Embryonic facial prominence (tissue), 1 donor: ENCODE results near the gene EPB41L4B.
"Not testable (repeated sequence)": the region's sequence is repeated elsewhere in the genome, so short reads cannot be mapped to it uniquely, and the experiment has no call there.

Source experiments
- DNase-seq: peaks from one replicate; pipeline ENCODE4 v3.0.0-alpha.2; 2016; ENCODE audit errors: extremely low spot score

The EPB41L4B gene

GRCh38 chr9:109299891-109300290 lies 21.0 kb downstream of the EPB41L4B start:
- no peak for DNase-seq

- no peak for DNase-seq
Observed at GRCh38 chr9:109297899-109298298, 23.0 kb downstream of the EPB41L4B start.

GRCh38 chr9:109295221-109296130 lies 25.4 kb downstream of the EPB41L4B start:
- DNase-seq: no peak

- DNase-seq: no peak
Observed at GRCh38 chr9:109290385-109290784, 30.5 kb downstream of the EPB41L4B start.

DNA sequence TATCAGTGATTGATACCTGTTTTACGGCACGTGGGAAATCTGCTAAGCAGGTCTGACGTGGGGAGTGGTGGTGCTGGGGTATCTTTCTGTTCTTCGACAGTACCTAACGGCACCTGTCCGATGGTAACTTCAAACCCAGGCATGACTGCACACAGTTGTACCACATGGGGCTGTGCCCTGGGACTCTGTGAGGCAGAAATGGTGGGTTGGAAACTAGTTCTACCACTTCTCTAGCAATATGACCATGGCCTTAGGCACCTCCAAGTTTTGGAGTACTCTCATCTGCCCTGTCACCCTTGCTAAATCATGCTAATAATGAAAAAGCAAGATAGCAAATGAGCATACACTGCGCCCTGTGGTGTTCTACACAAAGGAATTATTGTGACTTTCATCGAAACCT lies 30.9 kb downstream of the EPB41L4B start:
- no peak for DNase-seq

- no peak for DNase-seq
Observed at GRCh38 chr9:109289186-109289585, 31.7 kb downstream of the EPB41L4B start.

DNA sequence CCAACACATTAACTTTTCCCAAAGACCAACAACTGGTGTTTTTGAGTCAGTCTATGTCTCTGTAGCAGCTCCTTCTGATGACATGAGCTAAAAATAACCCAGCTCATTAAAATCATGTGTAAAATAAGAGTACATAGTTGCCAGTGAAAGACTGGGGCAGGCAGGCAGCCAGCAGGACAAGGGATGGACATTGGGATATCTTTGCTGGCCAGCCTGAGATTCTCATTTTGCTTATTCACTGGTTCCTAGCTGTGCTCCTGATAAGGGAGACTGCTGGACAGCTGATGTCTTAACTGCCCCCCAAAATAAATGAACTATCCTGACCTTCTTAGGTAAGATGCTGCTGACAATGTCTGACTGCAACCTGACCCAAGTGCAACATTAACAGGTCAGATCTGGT lies 33.9 kb downstream of the EPB41L4B start:
- no peak for DNase-seq

DNA sequence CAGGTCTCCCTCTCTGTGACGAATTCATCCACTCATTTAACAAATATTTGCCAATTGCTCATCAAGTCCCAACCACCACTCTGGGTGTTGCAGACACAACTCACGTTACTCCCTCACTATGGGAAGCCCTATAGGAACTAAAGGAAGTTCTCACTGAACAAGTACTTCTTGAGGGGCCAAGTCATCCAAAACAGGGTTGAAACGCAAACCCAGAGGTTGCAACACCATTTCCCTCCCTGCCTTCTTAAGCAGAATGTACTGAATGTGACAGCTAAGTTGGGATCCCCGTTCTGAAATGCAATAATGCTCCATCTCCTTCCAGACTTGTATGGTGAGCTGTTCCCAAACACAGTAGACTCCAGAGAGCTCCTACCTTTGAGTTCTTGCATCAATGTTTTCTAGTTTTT lies 34.3 kb downstream of the EPB41L4B start:
- DNase-seq: no peak

- not testable (repeated sequence) for DNase-seq
Observed at GRCh38 chr9:109283672-109284071, 37.2 kb downstream of the EPB41L4B start.

DNA sequence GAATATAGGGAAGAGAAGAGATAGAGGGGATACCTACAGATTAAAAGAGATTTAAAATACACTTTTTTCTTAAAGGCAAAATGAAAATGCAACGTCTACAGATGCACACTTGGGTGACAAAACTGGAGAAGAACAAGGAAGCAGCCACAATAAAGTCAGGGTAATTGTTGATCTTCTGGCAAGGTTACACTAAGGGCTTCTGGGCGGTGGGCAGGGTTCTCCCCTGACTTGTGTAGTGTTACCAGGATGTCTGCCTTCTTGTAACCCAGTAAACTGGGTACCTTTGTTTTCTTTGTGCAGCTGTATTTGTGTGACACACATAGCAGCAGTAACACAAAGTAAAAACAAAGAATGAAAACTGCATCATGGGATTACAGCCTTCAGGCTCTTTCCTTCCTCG lies 37.8 kb downstream of the EPB41L4B start:
- no peak for DNase-seq

DNA sequence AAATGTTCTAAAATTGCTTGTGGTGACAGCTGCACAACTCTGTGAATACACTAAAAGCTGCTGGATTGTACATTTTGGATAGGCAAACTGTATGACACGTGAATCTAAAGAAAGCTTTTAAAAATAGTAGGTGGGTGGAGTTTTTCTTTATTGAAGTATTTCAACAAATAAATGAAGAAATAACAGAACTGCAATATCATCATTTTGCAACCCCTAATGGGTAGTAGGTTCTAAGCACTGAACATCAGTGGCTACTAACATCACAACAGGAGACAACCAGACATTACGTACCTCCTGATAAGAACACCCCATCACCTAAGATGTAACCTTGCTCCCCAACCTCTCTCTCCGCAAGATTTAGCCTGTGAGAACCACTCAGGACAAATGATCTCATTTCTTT lies 38.6 kb downstream of the EPB41L4B start:
- no peak for DNase-seq

DNA sequence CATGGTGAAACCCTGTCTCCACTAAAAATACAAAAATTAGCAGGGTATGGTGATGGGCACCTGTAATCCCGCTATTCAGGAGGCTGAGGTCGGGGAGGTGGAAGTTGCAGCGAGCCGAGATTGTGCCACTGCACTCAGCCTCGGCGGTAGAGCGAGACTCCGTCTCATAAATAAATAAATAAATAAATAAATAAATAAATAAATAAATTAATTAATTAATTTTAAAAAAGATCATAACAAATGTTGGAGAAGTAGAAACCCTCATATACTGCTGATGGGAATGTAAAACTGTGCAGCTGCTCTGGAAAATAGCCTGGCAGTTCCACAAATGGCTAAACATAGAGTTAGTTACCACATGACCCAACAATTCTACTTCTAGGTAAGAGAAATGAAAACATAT lies 39.3 kb downstream of the EPB41L4B start:
- DNase-seq: no peak

- DNase-seq: no peak
Observed at GRCh38 chr9:109278848-109279247, 42.0 kb downstream of the EPB41L4B start.

- no peak for DNase-seq
Observed at GRCh38 chr9:109278216-109278615, 42.6 kb downstream of the EPB41L4B start.

DNA sequence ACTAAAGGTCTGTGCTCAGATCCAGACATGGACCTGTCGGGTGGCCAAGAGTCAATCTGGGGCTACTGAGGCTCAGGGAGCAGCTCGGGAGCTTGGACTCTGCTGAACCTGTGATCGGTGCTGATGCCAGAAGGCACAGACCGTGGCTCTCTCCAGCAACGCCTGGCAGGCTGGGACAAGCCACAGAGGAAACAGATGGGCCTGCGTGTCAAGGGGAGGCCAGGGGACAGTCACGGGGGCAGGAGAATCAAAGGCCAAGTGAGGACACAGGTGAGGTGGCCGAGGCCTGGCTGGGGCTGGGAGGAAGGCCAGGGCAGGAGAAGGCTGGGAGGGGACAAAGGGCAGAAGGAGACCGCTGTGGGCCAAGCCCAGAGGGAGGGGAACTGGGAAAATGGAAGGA lies 43.4 kb downstream of the EPB41L4B start:
- no peak for DNase-seq

GRCh38 chr9:109276469-109277440 lies 44.1 kb downstream of the EPB41L4B start:
- DNase-seq: no peak

DNA sequence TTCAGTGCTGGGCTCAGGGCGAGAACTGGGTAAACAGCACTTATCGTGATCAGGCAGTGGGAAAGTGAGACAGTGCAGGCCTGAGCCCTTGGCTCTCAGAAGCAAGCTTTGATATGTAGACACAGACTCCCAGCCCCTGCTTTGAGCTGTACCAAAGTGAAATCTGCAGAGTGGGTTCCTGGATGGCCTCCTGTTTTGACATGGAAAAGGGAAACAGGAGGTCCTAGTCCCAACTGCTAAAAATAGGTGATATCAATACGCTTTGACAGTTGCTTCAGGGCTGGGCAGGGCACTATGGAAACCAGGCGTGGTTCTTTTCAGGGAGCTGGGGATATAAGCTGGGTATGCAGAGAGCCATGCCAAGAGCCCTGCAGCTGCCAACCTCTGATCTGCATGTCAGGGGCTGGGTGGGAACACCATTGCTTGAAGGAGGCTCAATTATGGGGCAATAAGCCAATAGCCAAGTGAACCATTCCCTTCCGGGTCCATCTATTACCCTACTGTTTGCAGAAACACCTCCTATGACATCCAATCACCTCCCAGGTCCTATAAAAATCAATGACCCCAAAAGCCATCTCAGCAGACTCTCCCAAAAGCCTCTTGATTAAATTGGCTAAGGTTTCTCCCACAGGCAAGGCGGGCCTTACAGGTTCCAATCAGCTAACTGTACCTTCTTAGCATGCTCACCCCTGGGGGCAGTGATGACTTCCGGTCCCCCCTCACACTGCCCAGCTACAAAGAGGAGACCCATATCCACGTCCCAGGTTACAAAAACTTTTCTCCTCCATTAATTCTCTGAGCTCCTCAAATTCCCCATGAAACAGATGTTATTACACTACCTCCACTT lies 45.8 kb downstream of the EPB41L4B start:
- no peak for DNase-seq

GRCh38 chr9:109273869-109274268 lies 47.0 kb downstream of the EPB41L4B start:
- DNase-seq: no peak

DNA sequence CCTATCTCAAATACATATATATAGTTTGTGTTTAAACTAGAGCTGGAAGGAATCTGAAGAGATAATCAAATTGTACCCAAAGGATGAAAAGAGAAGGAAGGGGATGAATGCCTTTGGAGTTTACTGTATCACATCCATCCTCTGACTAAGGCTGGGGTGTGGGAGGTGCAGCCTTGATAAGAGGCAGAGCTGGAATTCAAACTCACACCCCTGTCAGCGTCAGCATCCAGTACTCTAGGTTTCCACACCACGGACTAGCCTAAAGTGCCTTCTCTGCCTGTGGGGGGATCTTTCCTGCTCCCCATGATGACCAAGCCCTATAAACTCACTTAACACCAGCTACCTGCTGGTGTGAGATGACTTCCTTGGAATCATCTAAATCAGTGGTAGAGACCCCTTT lies 48.1 kb downstream of the EPB41L4B start:
- no peak for DNase-seq

- no peak for DNase-seq
Observed at GRCh38 chr9:109272045-109272444, 48.8 kb downstream of the EPB41L4B start.
